Stimulated activated CD4-positive, alpha-beta T cell treated with anti-CD3 and anti-CD28 coated beads, Interleukin-4, amount 100 ng/mL, for 24 hours (primary cell): ENCODE measurements around the gene TMEM223.
"Not testable (repeated sequence)": the region's sequence is repeated elsewhere in the genome, so short reads cannot be mapped to it uniquely, and the experiment has no call there.

Experiments used
- DNase-seq: peaks from one replicate; pipeline ENCODE4 v3.0.0-alpha.2; 2020

The TMEM223 gene

DNA sequence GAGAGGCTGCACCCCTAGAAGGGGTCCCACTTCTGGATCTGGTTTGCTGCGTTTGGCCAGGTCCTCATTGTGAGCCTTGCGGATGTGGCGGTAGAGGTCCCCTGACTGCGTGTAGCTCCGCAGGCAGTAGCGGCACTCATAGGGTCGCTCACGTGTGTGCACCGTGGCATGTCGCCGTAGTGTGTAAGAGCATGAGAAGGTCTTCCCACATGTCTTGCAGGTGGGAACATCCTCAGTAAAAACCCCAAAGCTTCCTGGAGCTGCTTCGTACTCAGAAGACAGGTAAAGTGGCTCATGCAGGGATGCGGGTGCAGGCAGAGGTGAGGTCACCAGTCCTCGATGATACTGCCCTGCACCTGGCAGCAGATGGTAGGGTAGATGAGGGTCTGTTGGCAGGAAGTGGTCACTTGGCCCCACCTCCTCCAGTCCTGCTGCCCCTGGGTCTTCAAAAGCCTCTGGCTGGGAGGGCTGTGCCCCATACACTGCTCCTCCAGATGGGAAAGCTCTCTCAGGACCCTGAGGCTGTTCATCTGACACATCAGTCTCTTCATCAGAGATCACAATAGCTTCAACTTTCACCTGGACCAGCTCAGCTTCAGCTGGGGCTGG lies 39.5 kb downstream of the TMEM223 start:
- no peak for DNase-seq

DNA sequence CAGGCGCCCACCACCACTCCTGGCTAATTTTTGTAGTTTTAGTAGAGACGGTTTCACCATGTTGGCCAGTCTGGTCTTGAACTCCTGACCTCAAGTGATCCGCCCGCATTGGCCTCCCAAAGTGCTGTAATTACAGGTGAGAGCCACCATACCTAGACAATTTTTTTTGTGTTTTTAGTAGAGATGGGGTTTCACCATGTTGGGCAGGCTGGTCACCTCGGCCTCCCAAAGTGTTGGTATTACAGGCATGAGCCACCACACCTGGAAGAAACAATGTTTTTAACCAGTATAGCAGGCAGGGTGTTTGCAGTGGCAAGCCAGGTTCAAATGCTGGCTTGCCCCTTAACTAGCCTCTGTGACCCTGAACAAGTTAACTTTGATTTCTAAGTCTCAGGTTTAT lies 41.9 kb downstream of the TMEM223 start:
- not testable (repeated sequence) for DNase-seq

DNA sequence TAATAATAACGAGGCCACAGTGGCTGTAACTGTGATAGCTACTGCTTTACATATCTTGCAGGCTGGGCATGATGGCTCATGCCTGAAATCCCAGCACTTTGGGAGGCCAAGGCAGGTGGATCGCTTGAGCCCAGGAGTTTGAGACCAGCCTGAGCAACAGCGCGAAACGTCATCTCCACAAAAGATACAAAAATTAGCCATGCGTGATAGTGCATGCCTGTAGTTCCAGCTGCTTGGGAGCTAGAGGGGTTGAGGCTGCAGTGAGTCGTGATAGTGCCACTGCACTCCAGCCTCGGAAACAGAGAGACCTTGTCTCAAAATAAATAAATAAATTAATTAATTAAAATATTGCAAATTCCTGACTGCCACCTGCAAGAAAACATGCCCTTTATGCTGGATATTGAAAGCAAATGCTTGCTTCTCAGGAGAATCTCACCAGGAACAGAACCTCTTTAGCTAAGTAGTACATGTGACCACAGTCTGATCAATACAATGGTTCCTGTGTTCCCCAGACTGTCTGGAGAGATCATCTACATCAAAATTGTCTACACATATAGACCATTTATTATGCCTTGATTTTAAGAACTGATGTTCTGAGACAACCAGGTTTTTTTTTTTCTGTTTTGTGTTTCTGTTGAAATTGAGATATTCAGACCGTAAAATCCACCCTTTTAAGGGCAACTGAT lies 44.2 kb downstream of the TMEM223 start:
- DNase-seq, result no peak
